GM12875 (cell line): ENCODE measurements around the gene WDR44.

Experiments
- H3K4me3 ChIP-seq: one replicate; pipeline ENCODE4 v1.5.1; 2011; ENCODE audit warnings: low read depth, low read length, control low read depth
- CTCF ChIP-seq: IDR thresholded peaks from 2 replicates; pipeline ENCODE4 v1.5.1; 2011; ENCODE audit warnings: low read depth, mild to moderate bottlenecking, control low read depth, inconsistent platforms, low read length, moderate library complexity, borderline replicate concordance; ENCODE audit not compliant: insufficient read depth

WDR44 gene

GRCh38 chrX:118350221-118350620, 4.3 kb downstream of the WDR44 start:
- TF ChIP-seq CTCF = no peak
- H3K4me3 ChIP-seq = no peak overlapping the region

- no peak for TF ChIP-seq CTCF
- no peak overlapping the region for H3K4me3 ChIP-seq
Observed at GRCh38 chrX:118350706-118351105, 4.8 kb downstream of the WDR44 start.

GRCh38 chrX:118352566-118352965, 6.7 kb downstream of the WDR44 start:
- H3K4me3 ChIP-seq = no peak overlapping the region
- no peak for TF ChIP-seq CTCF

- TF ChIP-seq CTCF = no peak
- H3K4me3 ChIP-seq = no peak overlapping the region
Observed at GRCh38 chrX:118353081-118353850, 7.4 kb downstream of the WDR44 start.

- no peak overlapping the region for H3K4me3 ChIP-seq
- no peak for TF ChIP-seq CTCF
Observed at GRCh38 chrX:118355225-118355920, 9.5 kb downstream of the WDR44 start.

- H3K4me3 ChIP-seq = no peak overlapping the region
- no peak for TF ChIP-seq CTCF
Observed at GRCh38 chrX:118356154-118356701, 10.3 kb downstream of the WDR44 start.
